ENCODE data around the gene PRDM1. TPM values are rescaled to one million over a fixed set of nuclear protein-coding genes. Genes with fewer than 3 reads are reported as not detected.

PRDM1 gene
- total RNA-seq (10 to 100 TPM; 88.2 to 90.7 TPM), polyA plus RNA-seq (79.8 TPM)

DNA sequence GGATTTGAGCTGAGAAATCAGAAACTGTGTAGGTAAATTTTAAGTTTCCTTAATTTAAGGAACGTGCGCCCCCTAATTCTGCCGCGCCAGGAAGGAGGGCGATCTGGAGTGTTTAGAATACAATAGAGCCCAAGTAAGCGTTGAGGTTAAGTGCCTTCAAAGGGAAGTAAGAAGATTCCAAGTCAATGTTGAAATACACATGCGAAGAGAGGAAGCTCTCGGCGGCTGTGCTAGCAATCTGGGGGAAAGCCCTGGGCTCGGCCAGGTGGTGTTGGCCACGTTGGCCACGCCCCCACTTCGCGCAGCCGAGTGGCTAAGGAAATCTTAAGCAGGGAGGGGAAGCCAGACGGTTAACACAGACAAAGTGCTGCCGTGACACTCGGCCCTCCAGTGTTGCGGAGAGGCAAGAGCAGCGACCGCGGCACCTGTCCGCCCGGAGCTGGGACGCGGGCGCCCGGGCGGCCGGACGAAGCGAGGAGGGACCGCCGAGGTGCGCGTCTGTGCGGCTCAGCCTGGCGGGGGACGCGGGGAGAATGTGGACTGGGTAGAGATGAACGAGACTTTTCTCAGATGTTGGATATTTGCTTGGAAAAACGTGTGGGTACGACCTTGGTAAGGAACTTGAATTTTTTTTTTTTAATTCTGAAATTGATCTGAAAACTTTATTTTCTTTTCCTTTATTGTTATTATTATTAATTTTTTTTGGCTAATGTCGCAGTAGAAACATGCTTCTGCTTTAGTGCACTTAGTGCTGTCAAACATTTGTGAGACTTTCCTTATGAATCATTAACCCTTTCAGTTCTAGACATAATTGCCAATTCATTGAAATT lies at the start of gene PRDM1:
TSS of gene PRDM1 (plus strand) at position 353 of the 830 bp plus-strand sequence. CDS start at position 571, 218 bp downstream.
- Histone ChIP-seq H3K27ac (ENCODE audit: low read depth, low read length) (peak within 1 kb of the TSS; percentile 52), H3K9me3 (ENCODE audit: low read length) (no peaks in the 10 kb centered on the region), H3K4me3 (ENCODE audit: low read length) (peak within 1 kb of the TSS; percentile 61), H3K4me1 (ENCODE audit: insufficient read depth, low read length) (peaks cover 66% of the 10 kb centered on the region), H3K27me3 (ENCODE audit: insufficient read depth, low read length, poor library complexity, severe bottlenecking) (no peaks in the 10 kb centered on the region), H3K36me3 (ENCODE audit: insufficient read depth, low read length) (no peaks in the 10 kb centered on the region)
- CTCF ChIA-PET = interaction anchor here (1.1 to 3.9 kb wide), 14 partner anchors 10 to 654 kb away, joined by 3 to 34 read pairs (median 4); no protein-coding TSS in a partner anchor
- peaks cover 0 to 4% of the 10 kb centered on the region in 2 donors for H3K27me3 Mint-ChIP-seq
- peak within 1 kb of the TSS; percentile 90 to 97 (median 93) for H3K4me3 Mint-ChIP-seq
- no peaks in the 10 kb centered on the region for H3K9me3 Mint-ChIP-seq
- POLR2A ChIA-PET = interaction anchor here (0.6 to 1.9 kb wide), 9 partner anchors 9 to 633 kb away, joined by 3 to 16 read pairs (median 4); no protein-coding TSS in a partner anchor
- peak within 1 kb of the TSS; percentile 61 to 97 (median 92) for H3K27ac Mint-ChIP-seq
- peak; percentile 52 to 88 (median 81) for DNase-seq
- H3K4me1 Mint-ChIP-seq = peaks cover 80 to 94% (median 93%) of the 10 kb centered on the region in 3 donors
- peaks cover 0 to 7% (median 5%) of the 10 kb centered on the region in 3 donors for H3K36me3 Mint-ChIP-seq

DNA sequence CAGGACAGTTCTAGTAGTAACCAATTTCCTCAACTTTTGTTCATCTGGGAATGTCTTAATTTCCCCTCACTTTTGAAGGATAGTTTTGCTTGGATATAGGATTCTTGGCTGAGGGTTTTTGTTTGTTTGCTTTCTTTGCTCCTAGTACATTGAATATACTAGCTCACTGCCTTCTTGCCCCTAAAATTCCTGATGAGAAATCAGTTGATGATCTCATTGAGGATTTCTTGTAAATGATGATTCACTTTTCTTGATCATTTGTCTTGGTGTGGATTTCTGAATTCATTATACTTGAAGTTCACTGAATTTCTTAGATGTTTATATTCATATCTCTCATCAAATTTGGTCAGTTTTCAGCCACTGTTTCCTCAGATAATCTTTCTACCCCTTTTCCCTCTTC lies 49.1 kb upstream of the PRDM1 start:
- Histone ChIP-seq H3K27ac (ENCODE audit: low read depth, low read length) (no peak overlapping the region), H3K27me3 (ENCODE audit: insufficient read depth, low read length, poor library complexity, severe bottlenecking) (no peaks in the 10 kb centered on the region), H3K4me3 (ENCODE audit: low read length) (no peak overlapping the region), H3K4me1 (ENCODE audit: insufficient read depth, low read length) (no peaks in the 10 kb centered on the region), H3K9me3 (ENCODE audit: low read length) (no peaks in the 10 kb centered on the region), H3K36me3 (ENCODE audit: insufficient read depth, low read length) (no peaks in the 10 kb centered on the region)
- H3K4me1 Mint-ChIP-seq = peaks cover 0 to 4% (median 0%) of the 10 kb centered on the region in 3 donors
- CTCF ChIA-PET = no interaction called here
- peaks cover 2 to 15% (median 3%) of the 10 kb centered on the region in 3 donors for H3K36me3 Mint-ChIP-seq
- H3K27ac Mint-ChIP-seq = no peak overlapping the region
- H3K27me3 Mint-ChIP-seq = peaks cover 0 to 3% of the 10 kb centered on the region in 2 donors
- POLR2A ChIA-PET = no interaction called here
- H3K9me3 Mint-ChIP-seq = peaks cover 0 to 14% (median 9%) of the 10 kb centered on the region in 5 donors
- no peak overlapping the region for H3K4me3 Mint-ChIP-seq
- DNase-seq = no peak

DNA sequence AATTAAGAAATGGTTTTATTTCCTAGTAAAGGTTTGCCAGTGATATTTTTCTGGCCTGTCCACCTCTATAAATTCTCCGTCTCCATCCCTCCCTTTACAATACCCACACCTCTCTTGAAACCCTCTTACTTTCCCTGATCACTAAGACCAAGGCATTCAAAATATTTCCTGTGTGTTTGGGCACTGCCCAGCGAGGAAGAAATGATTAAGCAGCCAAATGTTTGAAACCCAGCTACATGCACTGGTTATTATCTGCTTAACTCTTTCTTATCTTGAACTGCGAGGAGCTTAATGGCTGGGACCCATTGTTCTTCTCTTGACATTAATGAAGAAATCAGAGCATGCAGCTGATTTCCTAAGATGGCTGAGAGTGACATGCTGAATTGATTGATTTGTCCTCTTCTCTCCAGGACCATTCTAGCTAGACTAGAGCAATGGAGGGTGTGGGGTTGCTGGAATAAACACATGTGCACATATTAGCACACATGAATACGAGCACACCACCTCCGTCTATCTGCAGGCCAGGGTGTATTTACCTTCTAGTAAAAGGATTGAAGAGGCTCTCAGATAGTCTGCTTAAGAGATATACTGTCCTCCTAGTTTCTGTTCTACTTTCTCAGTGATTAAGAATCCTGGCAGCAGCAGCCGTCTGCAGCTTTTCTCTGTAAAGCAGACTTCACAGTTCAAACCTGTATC lies 46.1 kb upstream of the PRDM1 start:
- H3K36me3 ChIP-seq (ENCODE audit: insufficient read depth, low read length) = no peaks in the 10 kb centered on the region
- Mint-ChIP-seq H3K4me1 (peaks cover 0 to 4% (median 0%) of the 10 kb centered on the region in 3 donors), H3K4me3 (no peak overlapping the region), H3K9me3 (peaks cover 0 to 14% (median 9%) of the 10 kb centered on the region in 5 donors), H3K27ac (no peak overlapping the region), H3K36me3 (peaks cover 2 to 15% (median 3%) of the 10 kb centered on the region in 3 donors), H3K27me3 (peaks cover 2% of the 10 kb centered on the region in 2 donors)
- H3K9me3 ChIP-seq (ENCODE audit: low read length) = no peaks in the 10 kb centered on the region
- H3K4me1 ChIP-seq (ENCODE audit: insufficient read depth, low read length) = no peaks in the 10 kb centered on the region
- CTCF ChIA-PET = interaction anchor here (1.5 kb wide), 1 partner anchor 10 kb away, joined by 4 read pairs; no protein-coding TSS in a partner anchor
- no peaks in the 10 kb centered on the region for H3K27me3 ChIP-seq (ENCODE audit: insufficient read depth, low read length, poor library complexity, severe bottlenecking)
- H3K27ac ChIP-seq (ENCODE audit: low read depth, low read length) = no peak overlapping the region
- DNase-seq = no peak
- POLR2A ChIA-PET = no interaction called here
- H3K4me3 ChIP-seq (ENCODE audit: low read length) = no peak overlapping the region

DNA sequence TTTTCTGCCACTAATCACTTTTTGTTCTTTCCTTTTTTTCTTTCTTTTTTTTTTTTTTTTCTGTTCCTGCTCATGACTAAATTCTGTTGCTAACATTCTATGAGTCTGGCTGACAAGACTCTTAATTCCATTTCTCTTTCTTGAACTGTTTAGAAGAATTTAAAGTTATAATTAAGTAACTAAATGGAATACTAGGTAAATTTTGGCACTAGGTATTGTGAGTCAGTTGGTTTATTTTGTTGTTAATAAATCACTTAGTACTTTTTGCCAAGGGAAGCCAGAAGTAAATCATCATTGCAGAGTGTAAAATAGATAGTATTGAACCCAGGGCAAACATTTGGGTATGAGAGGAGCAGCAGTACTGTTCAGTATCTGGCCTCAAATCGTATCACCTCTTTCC lies 42.0 kb upstream of the PRDM1 start:
- DNase-seq = no peak
- no peak overlapping the region for H3K27ac Mint-ChIP-seq
- no peak overlapping the region for H3K4me3 Mint-ChIP-seq
- H3K9me3 ChIP-seq (ENCODE audit: low read length) = no peaks in the 10 kb centered on the region
- H3K4me1 ChIP-seq (ENCODE audit: insufficient read depth, low read length) = no peaks in the 10 kb centered on the region
- no peak overlapping the region for H3K4me3 ChIP-seq (ENCODE audit: low read length)
- no peaks in the 10 kb centered on the region for H3K27me3 ChIP-seq (ENCODE audit: insufficient read depth, low read length, poor library complexity, severe bottlenecking)
- CTCF ChIA-PET = no interaction called here
- peaks cover 0 to 3% of the 10 kb centered on the region in 2 donors for H3K27me3 Mint-ChIP-seq
- no peaks in the 10 kb centered on the region for H3K9me3 Mint-ChIP-seq
- POLR2A ChIA-PET = no interaction called here
- H3K36me3 Mint-ChIP-seq = peaks cover 0 to 2% (median 0%) of the 10 kb centered on the region in 3 donors
- no peak overlapping the region for H3K27ac ChIP-seq (ENCODE audit: low read depth, low read length)
- no peaks in the 10 kb centered on the region for H3K4me1 Mint-ChIP-seq
- no peaks in the 10 kb centered on the region for H3K36me3 ChIP-seq (ENCODE audit: insufficient read depth, low read length)

DNA sequence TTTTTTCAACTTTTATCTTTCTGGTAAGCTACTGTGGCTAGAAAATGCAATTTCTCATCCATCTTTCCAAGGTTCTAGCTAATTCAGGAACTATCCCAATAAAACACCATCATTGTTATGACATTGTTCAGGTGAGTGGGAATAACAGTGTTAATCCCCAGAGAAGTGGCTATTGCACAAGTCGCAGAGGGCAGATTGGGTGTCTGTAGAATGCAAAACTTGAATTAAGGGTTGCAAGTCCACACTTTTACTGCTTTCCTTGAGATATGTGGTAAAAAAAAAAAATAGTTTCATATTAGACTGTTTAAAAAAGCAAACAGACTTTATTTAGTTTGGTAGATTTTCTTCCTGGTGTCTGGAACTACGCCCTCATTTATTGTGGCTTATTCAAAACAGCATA lies 41.1 kb upstream of the PRDM1 start:
- ChIA-PET CTCF (no interaction called here), POLR2A (no interaction called here)
- Histone ChIP-seq H3K4me1 (ENCODE audit: insufficient read depth, low read length) (no peaks in the 10 kb centered on the region), H3K9me3 (ENCODE audit: low read length) (no peaks in the 10 kb centered on the region), H3K27ac (ENCODE audit: low read depth, low read length) (no peak overlapping the region), H3K36me3 (ENCODE audit: insufficient read depth, low read length) (no peaks in the 10 kb centered on the region), H3K27me3 (ENCODE audit: insufficient read depth, low read length, poor library complexity, severe bottlenecking) (no peaks in the 10 kb centered on the region), H3K4me3 (ENCODE audit: low read length) (no peak overlapping the region)
- no peaks in the 10 kb centered on the region for H3K9me3 Mint-ChIP-seq
- H3K4me3 Mint-ChIP-seq = no peak overlapping the region
- DNase-seq = no peak
- peaks cover 0 to 2% (median 0%) of the 10 kb centered on the region in 3 donors for H3K36me3 Mint-ChIP-seq
- peaks cover 0 to 3% of the 10 kb centered on the region in 2 donors for H3K27me3 Mint-ChIP-seq
- no peaks in the 10 kb centered on the region for H3K4me1 Mint-ChIP-seq
- no peak overlapping the region for H3K27ac Mint-ChIP-seq

DNA sequence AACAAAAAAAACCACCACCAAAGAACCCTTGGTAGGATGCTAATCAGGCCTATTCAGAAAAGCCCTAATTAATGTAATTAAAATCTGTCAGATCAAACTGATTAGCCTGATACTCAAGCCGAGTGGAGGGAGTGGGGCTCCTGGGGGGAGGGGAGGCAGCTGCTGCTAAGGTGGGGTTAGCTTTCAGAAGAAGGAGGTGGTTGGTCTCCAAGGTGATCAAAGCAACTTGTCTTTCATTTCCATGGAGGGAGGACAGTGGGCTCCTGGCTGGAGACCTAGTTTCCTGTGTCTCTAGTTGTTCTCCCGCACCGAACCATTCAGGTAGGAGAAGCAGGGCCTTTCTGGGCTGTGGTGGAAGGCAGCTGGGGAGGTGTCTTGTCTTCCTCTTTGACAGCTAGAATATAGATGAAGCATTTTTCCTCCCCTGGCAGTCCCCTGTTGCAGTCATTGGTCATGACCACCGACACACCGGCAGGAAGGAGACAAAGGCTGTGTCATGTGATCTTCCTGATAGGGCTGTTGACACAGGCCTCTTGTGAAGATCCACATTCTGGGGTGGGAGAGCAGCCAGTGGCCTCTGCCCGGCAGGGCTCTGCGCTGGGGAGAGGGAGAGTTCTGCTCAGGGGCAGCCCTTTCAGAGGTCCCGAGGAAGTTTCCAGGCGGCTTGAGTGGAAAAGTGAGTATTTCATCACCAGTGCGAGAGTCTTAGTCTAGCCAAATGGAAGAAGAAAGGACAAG lies 39.9 kb upstream of the PRDM1 start:
- Mint-ChIP-seq H3K36me3 (peaks cover 0 to 2% (median 0%) of the 10 kb centered on the region in 3 donors), H3K4me1 (no peaks in the 10 kb centered on the region), H3K27me3 (peaks cover 0 to 3% of the 10 kb centered on the region in 2 donors), H3K27ac (peak overlapping the region in 2 of 8 donors; percentile 1 to 14), H3K9me3 (no peaks in the 10 kb centered on the region), H3K4me3 (peak overlapping the region in 1 of 7 donors; percentile 64)
- Histone ChIP-seq H3K27ac (ENCODE audit: low read depth, low read length) (no peak overlapping the region), H3K9me3 (ENCODE audit: low read length) (no peaks in the 10 kb centered on the region), H3K36me3 (ENCODE audit: insufficient read depth, low read length) (no peaks in the 10 kb centered on the region), H3K4me1 (ENCODE audit: insufficient read depth, low read length) (no peaks in the 10 kb centered on the region), H3K27me3 (ENCODE audit: insufficient read depth, low read length, poor library complexity, severe bottlenecking) (no peaks in the 10 kb centered on the region), H3K4me3 (ENCODE audit: low read length) (no peak overlapping the region)
- DNase-seq = no peak
- ChIA-PET POLR2A (no interaction called here), CTCF (no interaction called here)

DNA sequence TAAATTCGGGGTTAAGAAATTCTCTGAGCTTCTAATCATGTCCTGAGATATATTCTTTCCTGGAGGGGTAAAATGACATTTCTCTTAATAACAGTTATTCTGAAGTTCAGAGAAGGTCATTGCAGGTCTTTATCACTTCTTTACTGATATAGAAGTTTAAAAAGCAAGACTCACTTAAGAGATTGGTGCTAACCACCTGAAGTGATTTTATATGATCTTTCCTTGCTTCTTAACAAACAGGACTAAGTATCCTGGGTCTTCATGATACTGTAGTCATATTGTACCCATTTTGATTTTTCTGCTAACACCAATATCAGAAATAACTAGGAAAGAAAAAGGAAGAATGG lies 39.3 kb upstream of the PRDM1 start:
- DNase-seq = no peak
- Mint-ChIP-seq H3K4me1 (no peaks in the 10 kb centered on the region), H3K27me3 (peaks cover 0 to 3% of the 10 kb centered on the region in 2 donors), H3K9me3 (no peaks in the 10 kb centered on the region), H3K27ac (peak overlapping the region in 2 of 8 donors; percentile 1 to 33), H3K36me3 (no peaks in the 10 kb centered on the region), H3K4me3 (no peak overlapping the region)
- Histone ChIP-seq H3K9me3 (ENCODE audit: low read length) (no peaks in the 10 kb centered on the region), H3K4me3 (ENCODE audit: low read length) (no peak overlapping the region), H3K27me3 (ENCODE audit: insufficient read depth, low read length, poor library complexity, severe bottlenecking) (no peaks in the 10 kb centered on the region), H3K4me1 (ENCODE audit: insufficient read depth, low read length) (no peaks in the 10 kb centered on the region), H3K27ac (ENCODE audit: low read depth, low read length) (no peak overlapping the region), H3K36me3 (ENCODE audit: insufficient read depth, low read length) (no peaks in the 10 kb centered on the region)
- ChIA-PET CTCF (no interaction called here), POLR2A (no interaction called here)

Measured in CD8-positive, alpha-beta memory T cell (primary cell).